HepG2 (cell line): ENCODE data around the gene CAPN7.

Experiments used
- CEBPB ChIP-seq: IDR thresholded peaks from 2 replicates; pipeline ENCODE4 v1.6.1; 2011; ENCODE audit warnings: low read depth, low read length, improper control_type of control experiment, borderline replicate concordance
- CREB1 ChIP-seq, 2 experiments: fragments of 450-650 bp in 1 of 2; IDR thresholded peaks; 2 replicates each; pipeline ENCODE4 v1.6.1; 2016 to 2017; ENCODE audit warnings: control low read depth in 1 of 2, mild to moderate bottlenecking in 1 of 2, missing compliant biosample characterization in 1 of 2, missing genetic modification characterization in 1 of 2
- FOXA1 ChIP-seq, 2 experiments: fragments of 450-650 bp in 1 of 2; sonication (generic) in 1 of 2; formaldehyde crosslinking in 1 of 2; IDR thresholded peaks; 2 replicates each; pipeline versions ENCODE4 v1.4.0 to v1.6.1; 2016 to 2020; ENCODE audit warnings: missing genetic modification reagents in 1 of 2
- JUNB ChIP-seq: sonication (generic); formaldehyde crosslinking; IDR thresholded peaks from 2 replicates; pipeline ENCODE4 v1.8.0; 2022; ENCODE audit warnings: missing genetic modification reagents, mild to moderate bottlenecking, borderline replicate concordance
- POLR2A ChIP-seq, 2 experiments: IDR thresholded peaks; 2 replicates each; pipeline ENCODE4 v1.6.1; 2011; ENCODE audit warnings: low read depth in 2 of 2, low read length in 2 of 2, mild to moderate bottlenecking in 1 of 2, moderate library complexity in 1 of 2; ENCODE audit not compliant: insufficient read depth in 1 of 2
- POLR2AphosphoS5 ChIP-seq: IDR thresholded peaks from 2 replicates; pipeline ENCODE4 v1.6.1; 2012; ENCODE audit warnings: low read depth, low read length
- RXRB ChIP-seq: IDR thresholded peaks from 2 replicates; pipeline ENCODE4 v1.6.1; 2016; ENCODE audit warnings: borderline replicate concordance, missing genetic modification reagents, missing compliant biosample characterization
- ZBTB21 ChIP-seq: sonication (generic); formaldehyde crosslinking; IDR thresholded peaks from 2 replicates; pipeline ENCODE4 v1.4.0; 2020; ENCODE audit warnings: missing genetic modification reagents
- ZNF253 ChIP-seq: sonication (generic); formaldehyde crosslinking; IDR thresholded peaks from 2 replicates; pipeline ENCODE4 v1.8.0; 2022; ENCODE audit warnings: mild to moderate bottlenecking, missing genetic modification reagents, borderline replicate concordance
- ZNF335 ChIP-seq: sonication (generic); formaldehyde crosslinking; IDR thresholded peaks from 2 replicates; pipeline ENCODE4 v1.4.0; 2020; ENCODE audit warnings: missing genetic modification reagents
- ZNF589 ChIP-seq: sonication (generic); formaldehyde crosslinking; conservative IDR thresholded peaks from 2 replicates; pipeline ENCODE4 v1.8.0; 2022; ENCODE audit warnings: mild to moderate bottlenecking, moderate library complexity, missing genetic modification reagents
- ZZZ3 ChIP-seq: sonication (generic); formaldehyde crosslinking; IDR thresholded peaks from 2 replicates; pipeline ENCODE4 v1.4.0; 2020; ENCODE audit warnings: missing genetic modification reagents, mild to moderate bottlenecking, borderline replicate concordance
- TF ChIP-seq, protein P1 (sequence below), 2 experiments: sonication (generic) in 1 of 2; formaldehyde crosslinking in 1 of 2; IDR thresholded peaks; 2 replicates each; pipeline versions ENCODE4 v1.5.1 to v1.6.1; 2011 to 2020; ENCODE audit warnings: borderline replicate concordance in 1 of 2, low read depth in 1 of 2, low read length in 1 of 2, mild to moderate bottlenecking in 1 of 2, missing genetic modification reagents in 1 of 2, moderate library complexity in 1 of 2

- TF ChIP-seq FOXA1 (IDR thresholded peaks at IDR 0.05) (no peak), FOXA1 (CRISPR knock-in tag; IDR thresholded peaks at IDR 0.05) (no peak), POLR2A (IDR thresholded peaks at IDR 0.05; ENCODE audit: insufficient read depth in 1 of 2, low read depth in 2 of 2, low read length in 2 of 2) (no peak), ZNF253 (CRISPR knock-in tag) (no peak), JUNB (CRISPR knock-in tag) (no peak), ZBTB21 (CRISPR knock-in tag) (no peak), ZZZ3 (CRISPR knock-in tag) (no peak), ZNF589 (CRISPR knock-in tag) (no peak), RXRB (CRISPR knock-in tag) (no peak), ZNF335 (CRISPR knock-in tag) (no peak), POLR2AphosphoS5 (no peak), CEBPB (no peak), CREB1 (IDR thresholded peaks at IDR 0.05) (no peak), CREB1 (CRISPR knock-in tag; IDR thresholded peaks at IDR 0.05) (no peak)
- TF ChIP-seq, protein P1, sequence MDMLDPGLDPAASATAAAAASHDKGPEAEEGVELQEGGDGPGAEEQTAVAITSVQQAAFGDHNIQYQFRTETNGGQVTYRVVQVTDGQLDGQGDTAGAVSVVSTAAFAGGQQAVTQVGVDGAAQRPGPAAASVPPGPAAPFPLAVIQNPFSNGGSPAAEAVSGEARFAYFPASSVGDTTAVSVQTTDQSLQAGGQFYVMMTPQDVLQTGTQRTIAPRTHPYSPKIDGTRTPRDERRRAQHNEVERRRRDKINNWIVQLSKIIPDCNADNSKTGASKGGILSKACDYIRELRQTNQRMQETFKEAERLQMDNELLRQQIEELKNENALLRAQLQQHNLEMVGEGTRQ (IDR thresholded peaks at IDR 0.05; ENCODE audit: low read depth, low read length) = no peak
- TF ChIP-seq, protein P1 (CRISPR knock-in tag; IDR thresholded peaks at IDR 0.05; ENCODE audit: borderline replicate concordance) = no peak
Measured at GRCh38 chr3:15220661-15221060, 14.6 kb downstream of the CAPN7 start.
